ENCODE results near the gene PDE10A.

GRCh38 chr6:165545806-165546205 lies 117.2 kb downstream of the PDE10A start:
- no peak for TF ChIP-seq ZNF232 (CRISPR knock-in tag; IDR thresholded peaks at IDR 0.05)
- no peak for TF ChIP-seq NR3C1 (CRISPR knock-in tag; conservative IDR thresholded peaks at IDR 0.05; ENCODE audit: low read depth)
- TF ChIP-seq E2F1 (CRISPR knock-in tag; IDR thresholded peaks at IDR 0.05) = no peak
- no peak for TF ChIP-seq ARID4B (CRISPR knock-in tag; IDR thresholded peaks at IDR 0.05; ENCODE audit: borderline replicate concordance)
- no peak for TF ChIP-seq CTCF (IDR thresholded peaks at IDR 0.05)

All from WTC11 (cell line).